ENCODE measurements around the gene RPIA. TPM values are rescaled to one million over a fixed set of nuclear protein-coding genes. Genes with fewer than 3 reads are reported as not detected.
"Not testable (repeated sequence)": the region's sequence is repeated elsewhere in the genome, so short reads cannot be mapped to it uniquely, and the experiment has no call there.

The RPIA gene
- polyA plus RNA-seq, 4 donors: 32.0 to 35.6 (median 33.4) TPM

GRCh38 chr2:88765154-88765888 is 73.8 kb downstream of the RPIA start:
- DNase-seq (ENCODE audit: low read depth in 4 of 4, low spot score in 2 of 4): peak in 3 of 4 donors; percentile 15 to 29 (median 16)

GRCh38 chr2:88765889-88766481 is 74.5 kb downstream of the RPIA start:
- peak in 1 of 4 donors; percentile 3 for DNase-seq (ENCODE audit: low read depth in 4 of 4, low spot score in 2 of 4)

- no peak for DNase-seq (ENCODE audit: low read depth in 4 of 4, low spot score in 2 of 4)
Observed at GRCh38 chr2:88770016-88770415, 78.5 kb downstream of the RPIA start.

GRCh38 chr2:88773233-88774028 is 82.0 kb downstream of the RPIA start:
- DNase-seq (ENCODE audit: low read depth in 4 of 4, low spot score in 2 of 4): not testable (repeated sequence)

GRCh38 chr2:88789213-88789612 is 97.7 kb downstream of the RPIA start:
- DNase-seq (ENCODE audit: low read depth in 4 of 4, low spot score in 2 of 4): not testable (repeated sequence)

- DNase-seq (ENCODE audit: low read depth in 4 of 4, low spot score in 2 of 4): not testable (repeated sequence)
Observed at GRCh38 chr2:88795932-88796331, 104.5 kb downstream of the RPIA start.

- DNase-seq (ENCODE audit: low read depth in 4 of 4, low spot score in 2 of 4): not testable (repeated sequence)
Observed at GRCh38 chr2:88796523-88796922, 105.0 kb downstream of the RPIA start.

- not testable (repeated sequence) for DNase-seq (ENCODE audit: low read depth in 4 of 4, low spot score in 2 of 4)
Observed at GRCh38 chr2:88797164-88797563, 105.7 kb downstream of the RPIA start.

Other genes with a start within 250 kb of the RPIA start
- gene FOXI3, start 239.0 kb upstream of the RPIA start, polyA plus RNA-seq (ENCODE audit: insufficient read length in 4 of 4): under 1 TPM; 0.06 to 0.20 (median 0.13) TPM
- 10 to 100 TPM; 22.9 to 28.2 (median 26.0) TPM for gene EIF2AK3, start 64.2 kb upstream of the RPIA start, polyA plus RNA-seq (ENCODE audit: insufficient read length in 4 of 4)

Measured in left renal cortex interstitium (tissue), 4 donors.